B cell (primary cell): ENCODE results near the gene HFE. TPM values are rescaled to one million over a fixed set of nuclear protein-coding genes. Genes with fewer than 3 reads are reported as not detected.

Experiments used
- ATAC-seq: fragments of 200-7000 bp; cut with Tn5 transposase; one replicate; pipeline ENCODE4 v1.10.0; 2021; ENCODE audit warnings: low read depth, mild to moderate bottlenecking, moderate number of reproducible peaks, moderate library complexity
- CTCF ChIA-PET: fragments of 350-600 bp; sonication (Branson Sonifier 250); formaldehyde crosslinking; loops from one replicate; lab custom pipeline; 2021; ENCODE audit warnings: antibody characterized with exemption, inconsistent platforms; lab: Charles Lee
- POLR2A ChIA-PET: fragments of 350-600 bp; sonication (Branson Sonifier 250); formaldehyde crosslinking; loops from one replicate; lab custom pipeline; 2021; ENCODE audit warnings: antibody characterized with exemption; lab: Charles Lee
- DNase-seq: peaks from one replicate; pipeline ENCODE4 v3.0.0; 2013
- H2AFZ ChIP-seq: 2 replicates; pipeline ENCODE4 v1.6.1; 2012; ENCODE audit warnings: mild to moderate bottlenecking, low read depth, low read length; ENCODE audit not compliant: insufficient read depth, poor library complexity, severe bottlenecking
- H3K27ac ChIP-seq, 2 donors: 1 replicate in 1 of 2; 2 replicates in 1 of 2; pipeline ENCODE4 v1.5.1; 2012 to 2013; ENCODE audit warnings: low read length in 2 of 2, mild to moderate bottlenecking in 2 of 2, moderate library complexity in 1 of 2
- H3K27me3 ChIP-seq, 4 experiments: fragments of 200-600 bp in 1 of 4; sonication (generic) in 1 of 4; replicated peaks in 1 of 4; 1 replicate in 2 of 4; 2 replicates in 2 of 4; pipeline versions ENCODE4 v1.6.1 to v1.7.0; 2013 to 2016; ENCODE audit warnings: low read length in 3 of 4, mild to moderate bottlenecking in 2 of 4, mixed read lengths in 1 of 4, moderate library complexity in 1 of 4; ENCODE audit not compliant: insufficient read depth in 4 of 4, control insufficient read depth in 3 of 4; ENCODE audit errors: control extremely low read depth in 1 of 4
- H3K36me3 ChIP-seq, 2 experiments: replicated peaks in 1 of 2; 1 replicate in 1 of 2; 2 replicates in 1 of 2; pipeline versions ENCODE4 v1.6.1 to v1.7.1; 2013; ENCODE audit warnings: low read length in 1 of 2; ENCODE audit not compliant: insufficient read depth in 2 of 2, control insufficient read depth in 1 of 2; ENCODE audit errors: control extremely low read depth in 1 of 2, extremely low read depth in 1 of 2
- H3K4me1 ChIP-seq, 2 donors: fragments of 200-600 bp in 1 of 2; sonication (generic) in 1 of 2; 1 replicate in 1 of 2; 2 replicates in 1 of 2; pipeline versions ENCODE4 v1.5.1 to v1.6.1; 2013 to 2017; ENCODE audit warnings: low read length in 2 of 2; ENCODE audit not compliant: control insufficient read depth in 2 of 2, insufficient read depth in 2 of 2
- H3K4me2 ChIP-seq: replicated peaks from 2 replicates; pipeline ENCODE3; 2012; ENCODE audit warnings: mild to moderate bottlenecking, low read depth, low read length; ENCODE audit not compliant: poor library complexity, severe bottlenecking
- H3K4me3 ChIP-seq, 5 experiments: fragments of 200-600 bp in 1 of 5; sonication (generic) in 1 of 5; 1 replicate in 3 of 5; 2 replicates in 2 of 5; pipeline versions ENCODE4 v1.5.1 to v1.7.0; 2011 to 2016; ENCODE audit warnings: low read length in 4 of 5, mild to moderate bottlenecking in 4 of 5, low read depth in 2 of 5, control low read depth in 1 of 5, moderate library complexity in 1 of 5; ENCODE audit not compliant: insufficient read depth in 1 of 5; ENCODE audit errors: control extremely low read depth in 1 of 5, extremely low read depth in 1 of 5
- H3K79me2 ChIP-seq: fragments of 200-600 bp; sonication (generic); one replicate; pipeline ENCODE4 v1.6.0; 2016; ENCODE audit warnings: low read length; ENCODE audit not compliant: control insufficient read depth, insufficient read depth
- H3K9ac ChIP-seq: fragments of 200-600 bp; sonication (generic); 2 replicates; pipeline ENCODE4 v1.6.1; 2017; ENCODE audit warnings: mild to moderate bottlenecking, low read length, moderate library complexity
- H3K9me3 ChIP-seq, 3 donors: one replicate each; pipeline versions ENCODE4 v1.6.1 to v1.7.1; 2013; ENCODE audit warnings: low read length in 2 of 3; ENCODE audit not compliant: control insufficient read depth in 2 of 3, insufficient read depth in 1 of 3; ENCODE audit errors: control extremely low read depth in 1 of 3
- H4K20me1 ChIP-seq: 2 replicates; pipeline ENCODE4 v1.6.0; 2012; ENCODE audit warnings: mild to moderate bottlenecking, low read length; ENCODE audit not compliant: insufficient read depth, control insufficient read depth, poor library complexity, severe bottlenecking
- H3K27ac Mint-ChIP-seq: one replicate; pipeline ENCODE4 v1.8.0; 2021; ENCODE audit warnings: mixed read lengths
- H3K27me3 Mint-ChIP-seq: one replicate; pipeline ENCODE4 v1.8.0; 2021; ENCODE audit warnings: mixed read lengths
- H3K4me1 Mint-ChIP-seq: one replicate; pipeline ENCODE4 v1.8.0; 2021; ENCODE audit warnings: mixed read lengths
- H3K4me3 Mint-ChIP-seq: one replicate; pipeline ENCODE4 v1.8.0; 2021; ENCODE audit warnings: mixed read lengths
- H3K9me3 Mint-ChIP-seq: one replicate; pipeline ENCODE4 v1.8.0; 2022; ENCODE audit warnings: mixed read lengths; ENCODE audit not compliant: insufficient read depth
- EZH2 ChIP-seq: IDR thresholded peaks from 2 replicates; pipeline ENCODE4 v1.6.1; 2012; ENCODE audit warnings: borderline replicate concordance, low read depth, mild to moderate bottlenecking, moderate library complexity, low read length; ENCODE audit not compliant: insufficient read depth, poor library complexity, severe bottlenecking
- WGBS: methylation state at CpG from one replicate; pipeline ENCODE4 v1.1.5; 2013; ENCODE audit warnings: missing lambda C conversion rate; ENCODE audit not compliant: insufficient coverage; 5-methylcytosine and 5-hydroxymethylcytosine counted together
- intact Hi-C: fragments of 100-400 bp; cut with micrococcal nuclease; formaldehyde crosslinking; loops from one replicate; pipeline ENCODE4 v1.10.0; 2022
- polyA plus RNA-seq: library from polyadenylated mRNA; depleted of rRNA; stranded (reverse); fragments of >200 nt; gene quantifications from 2 replicates; pipeline ENCODE4 v1.2.3, GENCODE V29; 2012
- total RNA-seq, 2 donors: library from RNA; stranded (reverse); fragments of 120-200 nt in 1 of 2; gene quantifications; 1 replicate in 1 of 2; 2 replicates in 1 of 2; pipeline versions ENCODE4 v1.2.3 to v1.2.4, GENCODE V29; 2013 to 2022
- TF ChIP-seq, protein P1 (sequence below): fragments of 200-600 bp; IDR thresholded peaks from one replicate; pipeline ENCODE4 v1.8.0; 2022; ENCODE audit warnings: antibody characterized with exemption, mild to moderate bottlenecking

Gene HFE
- total and polyA plus RNA-seq, 2 donors (not counting 1 experiment from before 2014, with no cell fraction given) = 5.9 to 6.3 TPM

DNA sequence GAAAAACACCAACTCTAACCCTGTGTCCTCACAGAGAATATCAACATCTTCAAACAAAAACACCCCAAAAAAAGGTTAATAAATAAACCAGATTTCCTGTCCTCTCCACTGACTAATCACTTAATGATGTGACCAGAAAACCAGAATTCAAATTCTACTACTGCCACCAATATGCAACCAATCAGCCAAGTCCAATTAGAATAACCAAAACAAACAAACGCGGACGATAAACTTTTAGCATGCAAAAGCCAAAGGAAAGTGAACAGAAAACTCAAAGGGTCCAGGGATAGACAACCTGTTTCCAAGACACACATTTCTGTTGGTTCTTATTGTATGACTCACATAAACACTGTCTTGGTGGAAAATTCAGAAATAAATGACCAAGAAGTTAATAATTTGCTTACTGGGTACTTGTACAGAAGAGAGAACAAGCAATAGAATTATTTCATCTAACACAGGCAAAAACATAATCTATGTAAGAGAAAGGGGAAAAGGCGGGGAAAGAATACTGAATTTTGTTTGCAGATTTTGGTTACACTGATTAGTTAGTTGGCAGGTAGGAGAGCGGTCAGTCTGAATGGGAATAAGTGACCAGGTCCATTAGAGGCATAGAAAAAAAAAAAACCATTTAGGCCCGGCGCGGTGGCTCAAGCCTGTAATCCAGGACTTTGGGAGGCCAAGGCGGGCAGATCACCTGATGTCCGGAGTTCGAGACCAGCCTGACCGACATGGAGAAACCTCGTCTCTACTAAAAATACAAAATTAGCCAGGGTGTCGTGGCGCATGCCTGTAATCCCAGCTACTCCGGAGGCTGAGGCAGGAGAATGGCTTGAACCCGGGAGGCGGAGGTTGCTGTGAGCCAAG lies 34.1 kb downstream of the HFE start:
- Histone ChIP-seq H3K27ac (no peak overlapping the region), H4K20me1 (peaks cover 23% of the 10 kb centered on the region), H3K4me1 (peaks cover 7 to 9% of the 10 kb centered on the region in 2 donors), H3K4me2 (no peak overlapping the region), H3K4me3 (no peak overlapping the region), H3K79me2 (peaks cover 24% of the 10 kb centered on the region), H3K36me3 (no peaks in the 10 kb centered on the region), H3K9me3 (peaks cover 0 to 5% (median 0%) of the 10 kb centered on the region in 3 donors), H2AFZ (no peak overlapping the region), H3K9ac (no peak overlapping the region), H3K27me3 (no peaks in the 10 kb centered on the region)
- Mint-ChIP-seq H3K27me3 (no peaks in the 10 kb centered on the region), H3K4me3 (peak overlapping the region; percentile 2), H3K27ac (peak overlapping the region; percentile 46), H3K9me3 (no peaks in the 10 kb centered on the region), H3K4me1 (peaks cover 10% of the 10 kb centered on the region)
- ATAC-seq = no peak
- 98% methylated on average over 9 of the region's 18 CpGs for WGBS
- intact Hi-C loops = loop anchor here (1.0 to 10.0 kb wide), 5 partner anchors 57 to 1771 kb away; a partner anchor contains a TSS
- no peak for DNase-seq
- ChIA-PET POLR2A (no interaction called here), CTCF (interaction anchor here (0.7 kb wide), 1 partner anchor 67 kb away, joined by 5 read pairs; no protein-coding TSS in a partner anchor)
- no peak for TF ChIP-seq EZH2
- TF ChIP-seq, protein P1, sequence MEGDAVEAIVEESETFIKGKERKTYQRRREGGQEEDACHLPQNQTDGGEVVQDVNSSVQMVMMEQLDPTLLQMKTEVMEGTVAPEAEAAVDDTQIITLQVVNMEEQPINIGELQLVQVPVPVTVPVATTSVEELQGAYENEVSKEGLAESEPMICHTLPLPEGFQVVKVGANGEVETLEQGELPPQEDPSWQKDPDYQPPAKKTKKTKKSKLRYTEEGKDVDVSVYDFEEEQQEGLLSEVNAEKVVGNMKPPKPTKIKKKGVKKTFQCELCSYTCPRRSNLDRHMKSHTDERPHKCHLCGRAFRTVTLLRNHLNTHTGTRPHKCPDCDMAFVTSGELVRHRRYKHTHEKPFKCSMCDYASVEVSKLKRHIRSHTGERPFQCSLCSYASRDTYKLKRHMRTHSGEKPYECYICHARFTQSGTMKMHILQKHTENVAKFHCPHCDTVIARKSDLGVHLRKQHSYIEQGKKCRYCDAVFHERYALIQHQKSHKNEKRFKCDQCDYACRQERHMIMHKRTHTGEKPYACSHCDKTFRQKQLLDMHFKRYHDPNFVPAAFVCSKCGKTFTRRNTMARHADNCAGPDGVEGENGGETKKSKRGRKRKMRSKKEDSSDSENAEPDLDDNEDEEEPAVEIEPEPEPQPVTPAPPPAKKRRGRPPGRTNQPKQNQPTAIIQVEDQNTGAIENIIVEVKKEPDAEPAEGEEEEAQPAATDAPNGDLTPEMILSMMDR = no peak

DNA sequence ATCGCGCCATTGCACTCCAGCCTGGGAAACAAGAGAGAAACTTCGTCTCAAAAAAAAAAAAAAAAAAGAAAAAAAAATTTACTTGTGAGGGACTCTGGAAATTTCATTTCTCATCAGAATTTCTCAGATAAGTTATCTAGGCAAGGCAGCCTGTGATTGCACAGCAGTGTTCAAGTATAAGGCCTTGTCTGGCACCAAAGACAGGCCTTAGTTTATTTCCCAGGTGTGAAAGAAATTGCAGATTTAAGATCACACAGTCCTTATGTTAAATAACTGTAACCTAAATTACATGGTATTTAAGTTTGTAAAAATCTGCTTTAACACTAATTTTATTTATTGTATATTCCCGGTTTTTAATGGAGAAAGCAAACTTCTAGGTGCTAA lies 34.8 kb downstream of the HFE start:
- H3K9ac ChIP-seq = peak overlapping the region; percentile 93
- peak overlapping the region; percentile 79 for H3K4me2 ChIP-seq

More for the DNA sequence above, 34.8 kb downstream of the HFE start:
- H3K79me2 ChIP-seq = peaks cover 31% of the 10 kb centered on the region
- peak overlapping the region in 1 of 5 experiments; percentile 96 for H3K4me3 ChIP-seq
- H3K27me3 ChIP-seq = no peaks in the 10 kb centered on the region
- ATAC-seq (no peak), DNase-seq (no peak)
- Mint-ChIP-seq H3K9me3 (no peaks in the 10 kb centered on the region), H3K27ac (peak overlapping the region; percentile 97), H3K27me3 (no peaks in the 10 kb centered on the region), H3K4me3 (peak overlapping the region; percentile 93), H3K4me1 (peaks cover 16% of the 10 kb centered on the region)
- ChIA-PET POLR2A (no interaction called here), CTCF (interaction anchor here (0.7 kb wide), 1 partner anchor 66 kb away, joined by 5 read pairs; no protein-coding TSS in a partner anchor)
- intact Hi-C loops = loop anchor here (1.0 to 10.0 kb wide), 5 partner anchors 57 to 1770 kb away; a partner anchor contains a TSS
- H3K36me3 ChIP-seq = peaks cover 1 to 3% of the 10 kb centered on the region in 2 experiments
- no CpG with 5 or more reads among the region's 4 CpGs for WGBS
- TF ChIP-seq, protein P1 = no peak
- no peak for TF ChIP-seq EZH2
- H3K27ac ChIP-seq = peak overlapping the region; percentile 87 to 88
- peaks cover 9 to 13% of the 10 kb centered on the region in 2 donors for H3K4me1 ChIP-seq
- H2AFZ ChIP-seq = no peak overlapping the region
- H4K20me1 ChIP-seq = peaks cover 30% of the 10 kb centered on the region
- peaks cover 0 to 5% (median 0%) of the 10 kb centered on the region in 3 donors for H3K9me3 ChIP-seq
